GM18520 (cell line): ENCODE results near the gene MAGI2.
"Not testable (repeated sequence)": the region's sequence is repeated elsewhere in the genome, so short reads cannot be mapped to it uniquely, and the experiment has no call there.

ENCODE experiments used
- ATAC-seq: cut with Tn5 transposase; IDR thresholded peaks from one replicate; pipeline ENCODE4 v1.9.1; 2021; ENCODE audit not compliant: unreplicated experiment

MAGI2 gene

DNA sequence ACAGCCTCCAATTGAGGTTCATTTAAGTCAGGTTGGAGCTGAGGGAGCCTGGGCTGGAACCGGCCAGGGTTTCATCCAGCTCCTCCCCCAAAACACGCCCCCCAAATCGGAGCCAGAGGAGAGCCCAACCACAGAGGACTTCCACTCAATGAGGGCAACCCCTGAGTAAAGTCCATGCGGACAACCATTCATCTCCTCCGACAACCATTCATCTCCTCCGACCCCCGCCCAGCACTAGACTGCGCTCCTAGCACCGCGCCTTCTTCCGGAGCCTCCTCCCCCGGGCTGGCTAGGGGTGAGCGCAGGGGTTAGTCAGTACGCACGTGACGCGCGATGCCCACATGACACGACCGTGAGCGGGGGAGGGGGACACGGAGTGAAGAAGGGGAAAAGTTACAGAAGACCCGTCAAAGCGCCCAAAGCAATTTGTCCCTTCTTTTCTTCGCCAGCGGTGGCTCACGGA is 1.4 kb downstream of the MAGI2 start:
- ATAC-seq: no peak

DNA sequence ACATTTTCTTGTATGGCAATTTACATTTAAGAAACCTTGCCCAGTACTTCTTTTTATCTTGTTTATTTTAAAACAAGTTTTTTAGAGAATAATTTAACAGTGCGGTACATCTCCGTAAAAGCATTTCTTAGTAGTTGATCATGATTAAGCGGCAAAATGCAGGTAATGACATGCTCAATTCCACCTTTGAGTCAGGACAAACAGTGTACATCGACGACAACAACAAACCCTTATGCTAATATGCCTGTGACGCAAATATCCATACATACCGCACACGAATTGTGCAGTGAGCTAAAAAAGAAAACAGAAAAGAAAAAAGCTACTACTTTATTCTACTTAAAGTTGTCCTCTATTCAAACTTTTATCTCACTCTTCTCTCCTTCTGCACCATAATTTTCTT is 1.9 kb downstream of the MAGI2 start:
- ATAC-seq: no peak

DNA sequence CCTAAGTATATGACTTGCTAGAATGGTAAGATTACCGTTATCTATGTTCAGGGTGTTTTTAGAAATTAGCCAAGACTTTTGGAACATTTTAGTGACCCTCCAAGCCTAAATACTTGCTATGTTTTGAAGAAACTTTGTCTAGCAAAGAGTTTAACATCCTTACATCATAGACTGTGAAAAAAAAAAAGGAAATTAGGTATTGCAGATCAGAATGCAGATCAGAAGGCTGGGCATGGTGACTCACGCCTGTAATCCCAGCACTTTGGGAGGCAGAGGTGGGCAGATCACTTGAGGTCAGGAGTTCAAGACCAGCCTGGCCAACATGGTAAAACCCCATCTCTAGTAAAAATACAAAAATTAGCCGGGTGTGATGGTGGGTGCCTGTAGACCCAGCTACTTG is 10.7 kb downstream of the MAGI2 start:
- ATAC-seq: not testable (repeated sequence)

DNA sequence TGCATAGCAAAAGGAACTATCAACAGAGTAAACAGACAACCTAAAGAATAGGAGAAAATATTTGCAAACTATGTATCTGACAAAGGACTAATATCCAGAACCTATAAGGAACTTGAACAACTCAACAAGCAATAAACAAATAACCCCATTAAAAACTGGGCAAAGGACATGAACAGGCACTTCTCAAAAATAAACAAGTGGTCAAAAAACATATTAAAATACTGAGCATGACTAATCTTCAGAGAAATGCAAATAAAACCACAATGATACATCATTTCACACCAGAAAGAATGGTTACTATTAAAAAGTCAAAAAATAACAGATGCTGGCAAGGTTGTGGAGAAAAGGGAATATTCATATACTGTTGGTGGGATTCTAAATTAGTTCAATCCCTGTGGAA is 17.1 kb downstream of the MAGI2 start:
- no peak for ATAC-seq

DNA sequence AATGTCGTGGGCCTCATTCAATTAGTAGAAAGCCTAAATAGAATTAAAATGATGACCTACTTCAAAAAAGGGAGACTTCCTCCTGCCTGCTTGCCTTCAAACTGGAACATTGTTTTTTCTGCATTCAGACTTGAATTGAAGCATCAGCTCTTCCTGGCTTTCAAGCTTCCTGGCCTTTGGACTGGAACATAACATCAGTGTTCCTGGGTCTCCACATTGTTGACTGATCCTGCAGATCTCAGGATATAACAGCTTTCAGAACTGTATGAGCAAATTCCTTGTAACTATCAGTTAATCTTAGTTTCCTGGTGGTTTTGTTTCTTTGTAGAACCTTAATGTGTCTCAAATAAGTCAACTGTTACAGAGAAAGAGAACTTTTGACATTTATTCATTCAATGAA is 18.6 kb downstream of the MAGI2 start:
- ATAC-seq: no peak

DNA sequence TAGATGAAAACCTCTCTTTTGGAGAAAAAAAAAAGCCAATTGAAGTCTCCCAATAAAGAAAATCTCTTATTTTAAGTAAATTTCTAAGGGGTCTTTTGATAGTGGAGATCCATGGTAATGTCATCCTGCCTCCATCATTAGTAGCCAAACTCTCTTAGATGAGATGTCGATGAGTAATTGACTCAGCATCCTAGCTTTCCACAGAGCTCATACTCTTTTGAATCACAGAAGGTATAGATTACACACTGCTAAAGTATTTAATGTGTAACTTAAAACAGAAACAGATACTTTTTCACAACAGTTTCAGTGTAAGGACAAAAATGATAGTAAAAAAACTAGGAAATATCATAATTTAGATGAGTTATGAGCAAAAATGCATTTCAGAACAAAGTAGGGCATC is 19.4 kb downstream of the MAGI2 start:
- no peak for ATAC-seq

DNA sequence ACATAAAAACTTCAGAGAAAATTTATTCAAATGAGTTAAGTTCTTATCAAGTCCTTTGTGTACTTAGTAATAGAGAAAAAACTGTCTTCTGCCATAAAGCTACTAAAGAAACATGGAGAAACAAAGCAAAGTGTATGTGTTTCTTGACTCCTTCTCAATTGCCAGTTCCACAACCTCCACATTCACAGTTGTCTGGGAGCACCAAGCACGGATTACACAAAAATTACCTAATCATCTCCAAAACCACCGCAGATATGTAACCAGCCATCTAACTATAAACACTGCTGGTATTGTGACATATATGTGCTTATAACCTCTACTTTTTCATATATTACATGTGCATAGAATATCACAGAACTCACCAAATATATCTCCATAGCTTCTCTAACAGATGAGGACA is 23.1 kb downstream of the MAGI2 start:
- ATAC-seq: no peak

DNA sequence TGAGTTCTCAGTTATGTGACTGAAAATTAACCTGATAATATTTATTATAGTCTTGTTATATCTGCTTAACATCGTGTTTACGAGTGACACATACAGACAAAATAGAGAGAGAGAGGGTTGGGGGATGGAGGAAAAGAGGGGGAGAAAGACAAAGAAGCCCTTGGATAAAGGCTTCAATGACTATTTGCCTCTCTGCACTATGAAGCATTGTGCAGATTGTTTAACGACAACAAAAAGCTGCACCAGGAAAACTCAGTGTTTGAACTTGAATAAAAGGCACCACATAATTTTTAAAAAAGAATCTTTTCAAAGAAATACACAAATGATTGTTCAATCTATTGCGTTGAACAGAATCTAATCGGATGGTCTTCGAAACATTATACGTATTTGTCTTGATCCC is 27.8 kb downstream of the MAGI2 start:
- ATAC-seq: no peak

DNA sequence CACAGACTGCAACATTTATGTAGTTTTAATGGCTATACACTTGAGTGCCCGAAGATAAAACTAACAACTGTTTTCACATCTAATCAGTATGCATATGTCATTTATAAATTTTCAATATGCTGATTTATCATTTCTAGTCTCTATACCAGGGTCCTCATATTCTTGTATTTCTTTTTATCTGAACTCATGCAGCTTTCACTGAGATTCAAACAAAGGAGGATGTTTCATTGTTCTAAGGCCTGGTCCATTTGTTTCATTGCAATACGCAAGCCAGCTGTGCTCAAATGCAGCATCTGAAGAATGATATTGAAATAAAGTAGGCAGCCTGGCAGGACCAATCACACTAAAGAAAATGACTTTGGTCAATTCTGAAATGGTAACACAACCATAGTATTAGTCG is 31.7 kb downstream of the MAGI2 start:
- no peak for ATAC-seq

DNA sequence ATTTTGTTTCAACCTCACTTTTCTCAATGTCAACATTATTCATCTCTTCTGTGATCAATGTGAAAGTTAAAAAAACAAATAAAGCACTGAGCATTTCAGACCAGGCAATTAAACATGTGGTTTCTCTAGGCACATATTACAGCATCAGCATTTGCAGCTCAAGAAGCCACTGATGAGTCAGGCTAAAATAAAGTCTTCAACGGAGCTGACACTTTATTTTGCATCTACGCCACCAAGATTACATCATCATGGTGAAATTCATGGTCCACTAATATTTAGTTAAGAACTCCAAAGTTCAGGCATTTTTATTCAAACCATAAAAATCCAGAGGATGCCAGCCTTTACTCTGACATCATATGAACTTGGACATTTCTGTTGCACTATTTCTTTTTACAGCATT is 33.0 kb downstream of the MAGI2 start:
- no peak for ATAC-seq

DNA sequence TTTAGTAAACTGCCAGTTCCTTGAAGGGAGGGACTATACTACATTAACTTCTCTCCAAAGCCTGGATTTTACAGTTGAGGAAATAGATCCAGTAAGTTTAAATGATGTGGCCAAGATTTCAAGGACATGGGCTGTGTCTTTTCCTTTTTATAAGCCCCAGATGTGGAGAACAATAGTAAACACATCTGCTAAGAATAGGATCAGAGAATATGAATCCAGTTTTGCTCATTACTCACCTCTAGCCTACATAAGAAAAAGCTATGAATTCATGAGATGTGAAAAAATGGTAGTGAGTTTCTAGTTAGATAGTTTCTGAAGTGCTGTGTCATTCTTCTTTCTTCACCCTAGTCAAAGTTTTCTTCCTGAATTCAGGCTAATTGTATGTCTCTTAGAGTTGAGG is 38.6 kb downstream of the MAGI2 start:
- ATAC-seq: no peak

DNA sequence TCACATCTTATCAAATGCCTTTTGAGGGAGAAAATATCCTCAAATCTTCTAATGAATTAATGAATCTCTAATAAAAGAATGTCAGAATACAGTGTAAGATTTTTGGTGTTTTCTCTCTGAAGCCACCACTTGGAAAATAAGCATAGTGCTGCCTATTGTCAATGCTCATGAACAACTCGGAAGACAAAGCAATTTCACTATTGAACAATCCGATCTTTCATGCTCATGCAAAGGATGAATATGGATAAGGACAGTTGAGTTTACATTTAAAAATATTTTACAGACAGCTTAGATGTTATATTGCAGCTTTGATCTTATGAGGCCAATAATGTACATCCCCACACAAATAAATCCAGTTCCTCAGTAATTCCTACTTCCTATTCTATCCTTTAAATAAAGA is 40.6 kb downstream of the MAGI2 start:
- ATAC-seq: no peak

DNA sequence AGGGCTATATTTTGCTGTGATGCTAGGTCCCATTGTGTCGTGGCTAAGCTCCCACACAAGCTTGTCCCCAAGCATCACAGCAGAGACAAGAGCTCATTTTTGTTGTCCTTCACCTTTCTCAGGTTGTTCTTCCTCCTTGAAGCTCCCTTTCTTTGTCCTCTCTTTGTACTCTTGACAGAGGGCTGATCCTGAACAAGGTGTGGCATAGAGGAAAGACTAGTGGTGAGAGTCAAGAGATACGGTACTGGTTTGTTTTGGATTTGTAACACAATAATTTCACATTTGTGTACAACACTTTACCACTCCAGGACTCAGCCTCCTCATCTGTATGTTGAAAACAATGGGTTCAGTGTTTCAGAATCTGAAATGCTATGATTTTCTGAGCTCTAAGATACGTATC is 41.0 kb downstream of the MAGI2 start:
- ATAC-seq: no peak

DNA sequence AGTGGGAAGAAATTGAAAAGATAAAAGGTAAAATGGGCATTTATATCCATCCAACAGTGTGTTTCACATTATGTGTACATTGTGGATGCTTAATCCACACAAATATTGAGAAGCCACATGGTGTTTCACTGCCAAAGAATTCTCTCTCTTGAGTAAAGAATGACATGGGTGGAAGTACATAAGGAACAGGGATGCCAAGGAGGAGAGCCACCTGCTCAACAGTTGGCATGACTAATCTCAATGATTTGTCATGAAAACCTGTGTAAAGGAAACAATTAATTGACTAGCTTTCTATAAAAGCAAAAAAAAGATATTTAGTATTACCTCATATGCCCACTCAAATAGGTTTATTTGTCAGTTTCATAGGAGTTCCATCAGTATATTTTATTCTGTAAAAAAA is 43.1 kb downstream of the MAGI2 start:
- no peak for ATAC-seq

DNA sequence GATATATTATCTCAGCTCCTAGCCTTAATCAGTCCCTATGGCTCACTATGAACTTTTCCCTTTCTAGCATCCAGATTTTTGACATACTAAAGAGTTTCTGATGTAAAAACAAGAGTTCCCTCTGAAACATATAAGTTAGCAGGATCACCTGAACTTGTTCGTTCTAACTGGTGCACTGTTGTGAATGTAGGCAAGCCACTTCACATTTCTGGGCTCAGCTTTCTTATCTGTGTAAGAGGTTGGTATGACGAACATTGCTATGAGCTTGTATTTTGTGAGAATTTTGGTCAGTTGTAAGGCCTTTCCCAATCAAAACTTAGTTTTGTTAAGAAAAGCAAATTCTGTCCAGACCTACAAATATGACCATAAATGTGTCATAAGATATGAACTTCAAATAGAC is 46.1 kb downstream of the MAGI2 start:
- no peak for ATAC-seq

DNA sequence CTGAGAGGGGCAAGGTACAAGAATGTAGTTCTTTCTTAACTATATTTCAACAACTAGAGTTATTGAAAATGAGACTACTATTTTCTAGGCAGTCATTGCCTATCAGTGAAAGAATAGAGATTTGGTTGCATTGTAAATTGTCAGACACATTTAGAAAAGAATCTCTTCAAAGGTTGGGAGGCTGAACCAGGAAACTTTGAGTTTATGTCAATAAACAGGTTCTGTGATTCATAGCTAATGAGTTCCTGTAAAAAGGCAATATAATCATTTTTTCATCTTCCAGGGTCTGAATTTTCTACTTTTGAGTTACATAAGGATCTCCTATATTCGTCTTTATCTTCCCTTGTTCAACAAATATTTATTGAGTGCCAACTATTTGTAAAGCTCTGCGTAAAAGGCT is 47.1 kb downstream of the MAGI2 start:
- no peak for ATAC-seq

DNA sequence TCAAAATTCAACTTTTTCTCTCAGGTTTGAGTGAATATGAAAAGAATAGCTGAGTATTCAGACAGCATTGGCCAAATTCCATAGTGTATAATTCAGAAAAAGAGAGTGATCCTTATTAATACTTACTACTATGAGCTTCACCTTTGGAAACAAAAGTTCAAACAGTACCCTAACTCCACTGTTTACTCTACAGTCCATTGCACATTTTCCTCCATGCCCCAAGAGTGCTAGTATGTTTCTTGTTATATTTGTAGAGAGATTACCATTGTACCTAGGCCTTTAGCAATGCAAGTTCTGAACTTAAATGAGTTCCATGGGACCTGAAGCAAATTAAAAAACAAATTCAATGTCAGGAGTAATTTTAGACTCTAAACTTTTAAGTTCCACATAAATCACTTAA is 48.1 kb downstream of the MAGI2 start:
- no peak for ATAC-seq

DNA sequence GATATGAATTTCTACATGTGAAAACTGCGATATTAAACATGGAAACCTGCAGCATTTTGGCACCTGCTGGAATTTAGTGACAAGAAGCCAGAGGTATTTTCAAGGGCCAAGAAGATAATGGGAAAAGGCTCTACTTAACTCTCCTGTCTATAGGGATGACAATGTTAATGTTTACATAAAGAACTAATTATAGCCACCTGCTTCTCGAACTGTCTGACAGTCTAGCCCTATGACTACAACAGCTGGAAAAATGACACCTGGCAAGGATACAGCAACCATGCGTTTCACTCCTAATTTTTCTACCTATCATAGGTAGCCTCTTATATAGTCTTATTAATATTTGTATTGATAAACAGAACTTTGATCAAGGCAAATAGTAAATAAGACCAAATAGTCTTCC is 49.6 kb downstream of the MAGI2 start:
- ATAC-seq: no peak

DNA sequence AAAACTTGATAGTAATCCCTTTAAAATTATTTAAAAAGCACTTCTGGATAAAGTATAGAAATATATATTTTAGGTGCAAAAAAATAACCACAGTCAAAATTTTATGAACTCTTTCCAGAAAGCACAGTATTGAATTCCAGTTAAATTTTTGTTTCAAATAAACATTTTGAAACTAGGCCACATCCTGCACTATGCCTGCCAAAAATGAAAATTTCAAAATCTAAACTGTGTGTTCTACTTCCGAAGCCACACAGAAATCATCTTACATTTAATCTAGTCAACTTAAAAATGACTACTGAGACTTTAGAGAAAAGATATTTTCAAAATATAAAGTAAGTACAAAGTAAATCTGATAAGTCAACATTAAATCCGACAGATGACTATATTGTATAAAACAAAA is 50.0 kb downstream of the MAGI2 start:
- ATAC-seq: no peak

DNA sequence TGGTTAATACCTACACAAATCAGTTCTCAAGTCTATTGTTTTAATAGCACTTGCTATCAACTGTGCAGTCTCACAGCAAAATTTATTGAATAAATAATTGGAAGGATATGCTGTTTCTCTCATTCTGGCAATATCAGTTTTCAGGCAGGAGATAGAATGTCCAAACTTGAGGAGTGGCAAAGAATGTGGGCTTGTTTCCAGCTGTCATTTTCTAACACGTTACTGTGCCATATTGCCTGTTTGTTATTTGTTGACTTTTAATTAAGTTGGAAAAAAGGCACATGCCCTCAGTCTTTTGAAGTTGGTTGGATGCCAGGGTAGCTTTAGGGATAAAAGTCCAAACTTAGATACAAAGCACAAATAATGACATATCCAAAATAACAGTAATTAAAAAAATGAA is 52.2 kb downstream of the MAGI2 start:
- ATAC-seq: no peak

DNA sequence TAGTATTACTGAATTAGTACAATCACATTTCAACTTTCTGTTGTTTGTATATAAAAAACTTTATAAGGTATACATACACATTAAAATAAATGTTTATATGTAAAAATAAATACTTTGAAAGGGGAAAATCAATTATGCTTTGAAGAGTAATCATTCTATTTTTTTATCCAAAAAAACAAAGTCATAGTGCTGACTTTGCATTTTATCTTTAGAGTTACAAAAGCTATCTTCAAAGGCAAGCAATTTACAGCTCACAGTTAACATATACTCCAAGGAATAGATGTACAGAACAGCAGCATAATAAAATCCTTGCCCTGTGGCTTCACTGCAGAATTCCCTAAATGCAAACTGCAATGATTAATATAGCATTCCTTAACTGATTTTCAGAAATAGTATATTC is 53.2 kb downstream of the MAGI2 start:
- no peak for ATAC-seq

DNA sequence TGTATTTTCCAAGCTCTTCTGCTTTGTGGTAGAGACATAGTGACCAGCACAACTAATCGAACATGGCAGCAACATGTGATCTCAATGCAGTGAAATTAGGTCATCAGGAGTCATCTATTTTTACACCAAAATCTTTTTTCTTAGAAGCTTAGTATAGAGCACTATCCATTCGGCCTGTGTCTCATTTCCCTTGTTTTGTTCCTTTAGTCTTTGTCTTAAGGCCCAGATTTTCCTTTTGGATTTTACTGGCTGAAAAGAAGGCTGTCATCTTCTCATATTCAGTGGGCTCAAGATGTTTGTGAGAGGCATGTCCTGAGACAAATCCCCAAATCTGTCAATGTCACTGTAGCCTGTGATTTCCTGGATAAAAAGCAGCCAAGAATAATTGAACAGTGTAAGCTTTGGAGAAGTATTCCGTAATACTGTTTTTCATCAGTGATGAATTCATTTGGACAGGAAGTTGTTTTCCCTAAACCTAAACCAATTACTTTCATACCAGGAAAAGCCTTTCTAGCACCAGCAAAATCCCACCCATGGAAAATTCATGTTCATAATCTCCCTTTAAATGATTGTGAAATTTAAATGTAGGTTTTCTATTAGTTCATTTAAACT is 55.2 kb downstream of the MAGI2 start:
- no peak for ATAC-seq

DNA sequence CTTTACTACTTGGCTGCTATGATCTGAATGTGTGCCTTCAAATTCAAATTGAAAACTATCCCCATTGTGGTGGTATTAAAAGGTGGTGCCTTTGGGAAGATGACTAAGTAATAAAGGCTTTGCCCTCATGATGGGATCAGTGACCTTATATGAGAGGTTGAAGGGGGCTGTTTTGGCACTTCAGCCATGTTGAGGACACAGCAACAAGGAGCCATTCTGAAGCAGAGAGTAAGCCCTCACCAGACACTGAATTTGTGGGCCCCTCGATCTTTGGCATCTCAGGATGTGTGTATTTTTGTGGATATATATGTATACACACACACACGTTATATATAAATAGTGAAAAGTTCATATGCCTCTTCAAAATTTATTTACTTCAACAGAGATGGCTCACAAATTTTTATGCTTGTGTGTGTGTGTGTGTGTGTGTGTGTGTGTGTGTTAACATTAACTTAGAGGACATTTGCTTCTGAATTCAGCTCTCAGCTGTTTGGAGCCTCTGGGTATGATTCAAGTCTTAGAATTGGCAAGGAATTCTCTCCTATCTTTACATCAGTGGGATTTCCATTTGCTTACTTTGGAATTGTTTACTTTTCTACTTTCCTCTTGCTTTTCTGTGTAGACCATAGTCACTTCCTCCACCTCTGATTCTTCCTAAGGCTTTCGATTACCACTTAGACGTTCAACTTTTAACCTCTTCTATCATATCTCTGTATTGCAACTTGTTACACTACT is 66.6 kb downstream of the MAGI2 start:
- no peak for ATAC-seq
